ENCODE measurements around the gene AFF3.

DNA sequence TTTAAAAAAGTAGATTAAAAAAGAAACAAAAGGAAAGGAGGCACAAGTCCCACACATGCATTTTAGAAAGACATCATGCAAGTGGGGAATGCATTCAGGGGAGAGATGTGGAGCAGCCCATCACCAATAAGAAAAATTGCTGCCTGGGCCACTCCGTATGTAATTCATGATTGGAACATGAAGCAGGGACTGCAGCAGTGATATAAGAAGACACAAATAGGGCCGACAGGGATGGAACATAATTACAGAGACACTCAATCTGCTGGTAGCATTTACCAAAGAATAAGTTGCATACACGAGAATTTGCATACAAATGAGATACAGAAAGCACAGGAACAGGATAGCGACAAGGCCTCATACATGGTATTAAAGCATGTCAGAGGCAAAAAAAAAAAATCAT lies 6.5 kb upstream of the AFF3 start:
- no peak for TF ChIP-seq EZH2 (IDR thresholded peaks at IDR 0.05; ENCODE audit: borderline replicate concordance, low read length)
- TF ChIP-seq CTCF (IDR thresholded peaks at IDR 0.05; ENCODE audit: low read length) = no peak

All from OCI-LY1 (cell line).